MCF 10A (cell line): Measurements from ENCODE around the gene ATP5PO. TPM values are rescaled to one million over a fixed set of nuclear protein-coding genes. Genes with fewer than 3 reads are reported as not detected.

Experiments
- BruUV-seq: library from RNA; stranded (reverse); fragments of 400-500 nt; replicated peaks from 2 replicates; lab custom pipeline; 2021; lab: Mats Ljungman, UMichigan
- CTCF ChIA-PET: fragments of 300-600 bp; sonication (Branson Sonifier 250); formaldehyde crosslinking; extraction: SDS; loops from one replicate; lab custom pipeline; 2021; ENCODE audit warnings: antibody characterized with exemption, inconsistent platforms; lab: Yijun Ruan, JAX
- POLR2A ChIA-PET: fragments of 300-600, 350-650 bp; sonication (Branson Sonifier 250); formaldehyde crosslinking; extraction: SDS; loops from one replicate; lab custom pipeline; 2020; ENCODE audit warnings: antibody characterized with exemption, inconsistent platforms; lab: Yijun Ruan, JAX
- DNase-seq: peaks from one replicate; pipeline ENCODE4 v3.0.0-alpha.2; 2018; ENCODE audit not compliant: unreplicated experiment
- H3K27ac Mint-ChIP-seq: one replicate; pipeline ENCODE4 v1.8.0; 2022; ENCODE audit warnings: mild to moderate bottlenecking, low read depth, mixed read lengths; ENCODE audit not compliant: unreplicated experiment
- H3K27me3 Mint-ChIP-seq: one replicate; pipeline ENCODE4 v1.8.0; 2022; ENCODE audit warnings: mixed read lengths; ENCODE audit not compliant: insufficient read depth, unreplicated experiment
- H3K36me3 Mint-ChIP-seq: one replicate; pipeline ENCODE4 v1.8.0; 2022; ENCODE audit warnings: mild to moderate bottlenecking, moderate library complexity, mixed read lengths; ENCODE audit not compliant: insufficient read depth, unreplicated experiment
- H3K4me1 Mint-ChIP-seq: one replicate; pipeline ENCODE4 v1.8.0; 2022; ENCODE audit warnings: mixed read lengths; ENCODE audit not compliant: insufficient read depth, unreplicated experiment
- H3K4me3 Mint-ChIP-seq: one replicate; pipeline ENCODE4 v1.8.0; 2022; ENCODE audit warnings: mild to moderate bottlenecking, moderate library complexity, mixed read lengths; ENCODE audit not compliant: unreplicated experiment
- H3K9me3 Mint-ChIP-seq: one replicate; pipeline ENCODE4 v1.8.0; 2022; ENCODE audit warnings: mixed read lengths; ENCODE audit not compliant: unreplicated experiment
- CTCF ChIP-seq: fragments of 200-600 bp; IDR thresholded peaks from one replicate; pipeline ENCODE4 v1.8.0; 2022; ENCODE audit warnings: antibody characterized with exemption, mild to moderate bottlenecking; ENCODE audit not compliant: unreplicated experiment
- intact Hi-C: fragments of 100-400 bp; cut with micrococcal nuclease; formaldehyde crosslinking; loops from 2 replicates; pipeline ENCODE4 v1.14.1; 2022
- total RNA-seq: library from RNA; stranded (reverse); gene quantifications from 2 replicates; pipeline ENCODE4 v1.2.3, GENCODE V29; 2022

The ATP5PO gene
- total RNA-seq, 1 experiment from 2014 or later = 196 TPM

GRCh38 chr21:33909756-33910155 is 5.8 kb downstream of the ATP5PO start:
- no peak for DNase-seq
- ChIA-PET CTCF (no interaction called here), POLR2A (no interaction called here)
- Mint-ChIP-seq H3K27me3 (no peaks in the 10 kb centered on the region), H3K4me3 (no peak overlapping the region), H3K27ac (no peak overlapping the region), H3K4me1 (peaks cover 11% of the 10 kb centered on the region), H3K36me3 (peaks cover 91% of the 10 kb centered on the region), H3K9me3 (no peaks in the 10 kb centered on the region)
- no peak for TF ChIP-seq CTCF
- BruUV-seq = no TSS peak
- intact Hi-C loops = no loop called here

DNA sequence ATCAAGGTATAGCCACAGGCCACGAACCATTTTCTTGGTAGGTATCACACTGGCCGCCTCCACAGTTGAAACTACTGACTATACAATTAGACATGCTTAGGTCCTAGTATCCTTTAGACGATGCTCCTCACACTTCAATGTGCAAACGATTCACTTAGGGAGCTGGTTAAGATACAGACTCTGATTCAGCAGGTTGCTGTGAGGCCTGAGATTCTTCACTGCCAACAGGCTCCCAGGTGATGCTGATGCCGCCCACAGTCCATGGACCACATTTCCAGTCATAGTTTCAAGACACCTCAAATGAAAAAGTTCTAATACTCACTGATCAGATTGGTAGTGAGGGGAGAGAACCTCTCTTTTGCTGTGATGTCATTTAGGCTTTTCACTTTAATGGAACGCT is 6.8 kb downstream of the ATP5PO start:
- ChIA-PET POLR2A (interaction anchor here (1.1 to 1.2 kb wide), 2 partner anchors 9 to 365 kb away, joined by 3 read pairs; no protein-coding TSS in a partner anchor), CTCF (no interaction called here)
- Mint-ChIP-seq H3K9me3 (no peaks in the 10 kb centered on the region), H3K4me3 (no peak overlapping the region), H3K27ac (no peak overlapping the region), H3K27me3 (no peaks in the 10 kb centered on the region), H3K36me3 (peaks cover 93% of the 10 kb centered on the region), H3K4me1 (peaks cover 4% of the 10 kb centered on the region)
- TF ChIP-seq CTCF = no peak
- no TSS peak for BruUV-seq
- DNase-seq = no peak
- intact Hi-C loops = no loop called here

DNA sequence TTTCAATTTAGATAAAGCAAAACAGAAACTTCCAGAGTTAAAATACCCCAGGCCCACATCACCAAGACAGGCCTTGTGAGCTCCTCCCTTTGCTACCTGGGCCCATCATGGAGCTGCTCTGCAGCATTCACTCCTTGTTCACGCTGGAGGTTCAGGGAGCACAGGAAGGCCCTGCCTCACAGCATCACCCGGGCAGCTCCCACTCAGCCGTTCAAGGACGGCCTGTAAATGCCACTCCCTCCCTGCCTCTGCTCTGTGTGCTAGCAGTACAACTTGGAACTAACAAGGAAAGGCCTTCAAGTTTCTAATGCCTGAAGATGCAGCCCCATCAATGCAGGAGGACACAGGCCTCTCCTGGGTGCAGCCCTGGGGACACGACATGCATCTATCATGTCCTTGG is 11.6 kb downstream of the ATP5PO start:
- no peak for DNase-seq
- BruUV-seq = no TSS peak
- H3K36me3 Mint-ChIP-seq = peaks cover 83% of the 10 kb centered on the region
- no peaks in the 10 kb centered on the region for H3K27me3 Mint-ChIP-seq
- no peaks in the 10 kb centered on the region for H3K9me3 Mint-ChIP-seq
- no peak for TF ChIP-seq CTCF
- no peak overlapping the region for H3K27ac Mint-ChIP-seq
- ChIA-PET POLR2A (interaction anchor here (1.1 kb wide), 1 partner anchor 11 kb away, joined by 5 read pairs; the partner anchor contains the start of gene ATP5PO), CTCF (interaction anchor here (2.1 to 3.5 kb wide), 2 partner anchors 9 to 298 kb away, joined by 4 to 21 read pairs; no protein-coding TSS in a partner anchor)
- no peaks in the 10 kb centered on the region for H3K4me1 Mint-ChIP-seq
- no peak overlapping the region for H3K4me3 Mint-ChIP-seq
- intact Hi-C loops = no loop called here

DNA sequence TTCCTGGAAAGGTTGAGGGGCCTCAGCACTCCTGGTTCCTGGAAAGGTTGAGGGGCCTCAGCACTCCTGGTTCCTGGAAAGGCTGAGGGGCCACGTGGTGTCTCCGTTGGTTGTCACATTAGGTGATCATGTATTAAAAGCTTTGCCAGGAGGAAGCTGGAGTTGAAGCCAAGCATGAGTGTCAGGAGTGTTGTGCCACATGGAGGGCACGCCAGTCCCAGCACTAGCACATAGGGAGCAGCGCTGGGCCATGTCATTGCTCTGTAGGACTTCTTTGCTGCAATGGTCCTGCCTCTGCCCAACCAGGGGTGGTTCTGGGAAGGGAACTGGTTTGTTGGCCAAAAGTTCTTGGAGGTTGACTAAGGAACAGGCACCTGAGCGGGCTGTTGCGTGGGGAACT is 13.3 kb downstream of the ATP5PO start:
- BruUV-seq = no TSS peak
- intact Hi-C loops = no loop called here
- Mint-ChIP-seq H3K27me3 (no peaks in the 10 kb centered on the region), H3K36me3 (peaks cover 66% of the 10 kb centered on the region), H3K4me1 (no peaks in the 10 kb centered on the region), H3K27ac (no peak overlapping the region), H3K4me3 (no peak overlapping the region), H3K9me3 (no peaks in the 10 kb centered on the region)
- POLR2A ChIA-PET = interaction anchor here (0.7 to 2.0 kb wide), 7 partner anchors 10 to 458 kb away, joined by 3 to 7 read pairs (median 3); partner anchors contain the start of gene ATP5PO
- CTCF ChIA-PET = interaction anchor here (0.5 to 3.5 kb wide), 4 partner anchors 10 to 266 kb away, joined by 3 to 21 read pairs (median 6); no protein-coding TSS in a partner anchor
- no peak for DNase-seq
- TF ChIP-seq CTCF = no peak
